Ovary (tissue), 10 donors: ENCODE data around the gene RNF186. TPM values are rescaled to one million over a fixed set of nuclear protein-coding genes. Genes with fewer than 3 reads are reported as not detected.

Experiments used
- DNase-seq, 5 donors: peaks; one replicate each; pipeline ENCODE4 v3.0.0-alpha.2; 2019 to 2020
- H3K27ac ChIP-seq, 2 donors: fragments of 200-600 bp; one replicate each; pipeline versions ENCODE4 v1.5.1 to v1.8.0; 2019 to 2022
- H3K27me3 ChIP-seq: fragments of 200-600 bp; one replicate; pipeline ENCODE4 v1.8.0; 2022
- H3K36me3 ChIP-seq: fragments of 200-600 bp; sonication (generic); one replicate; pipeline ENCODE4 v1.5.1; 2019
- H3K4me1 ChIP-seq: one replicate; pipeline ENCODE4 v1.8.1; 2013; ENCODE audit warnings: mild to moderate bottlenecking, moderate library complexity; ENCODE audit not compliant: insufficient read depth
- H3K4me3 ChIP-seq: fragments of 200-600 bp; sonication (generic); one replicate; pipeline ENCODE4 v1.5.1; 2017
- H3K9me3 ChIP-seq, 2 donors: fragments of 200-600 bp in 1 of 2; sonication (generic) in 1 of 2; one replicate each; pipeline versions ENCODE4 v1.5.1 to v1.8.1; 2013 to 2019; ENCODE audit warnings: mild to moderate bottlenecking in 1 of 2, moderate library complexity in 1 of 2
- CTCF ChIP-seq, 3 donors: fragments of 450-650 bp in 2 of 3; fragments of 200-600 bp in 1 of 3; IDR thresholded peaks; one replicate each; pipeline versions ENCODE4 v1.5.1 to v1.8.0; 2016 to 2022; ENCODE audit warnings: antibody characterized with exemption in 3 of 3, mild to moderate bottlenecking in 1 of 3
- EP300 ChIP-seq: sonication (generic); formaldehyde crosslinking; IDR thresholded peaks from one replicate; pipeline ENCODE4 v1.6.1; 2017; ENCODE audit warnings: antibody characterized with exemption
- POLR2A ChIP-seq: fragments of 450-650 bp; IDR thresholded peaks from one replicate; pipeline ENCODE4 v1.6.1; 2017; ENCODE audit warnings: antibody characterized with exemption, mild to moderate bottlenecking, moderate library complexity
- WGBS, 3 donors: extraction: QIAGEN DNeasy Blood & Tissue Kit in 1 of 3; methylation state at CpG; one replicate each; pipeline versions ENCODE4 v1.1.5 to v1.1.7; 2013 to 2017; 5-methylcytosine and 5-hydroxymethylcytosine counted together
- intact Hi-C, 4 donors: fragments of 100-400 bp; cut with DNase I; formaldehyde crosslinking; loops; one replicate each; pipeline versions ENCODE4 v1.11.0 to v1.15.1; 2022 to 2023
- long read RNA-seq, 3 donors: library from polyadenylated mRNA in 2 of 3; unstranded in 2 of 3; transcript quantifications; one replicate each; pipeline ENCODE4 v2.0.0 and lab custom pipeline, GENCODE V29; 2021 to 2026
- polyA plus RNA-seq, 2 donors: library from polyadenylated mRNA; stranded (reverse); fragments of 200-250 nt in 1 of 2; fragments of 350-450 nt in 1 of 2; fragmentation: Illumina TruSeq in 1 of 2; extraction: RNeasy Lipid Tissue Mini Kit (QIAGEN cat#74804) in 1 of 2; gene quantifications; one replicate each; pipeline ENCODE4 v1.2.3, GENCODE V29; 2013 to 2014
- total RNA-seq, 7 donors: library from RNA; depleted of rRNA in 2 of 7; stranded (reverse); fragments of >200 nt in 2 of 7; fragmentation: NEBNext Ultra II Directional in 3 of 7; extraction: Animal tissue kit (Norgen Biotek cat#: 25700) in 3 of 7; gene quantifications; one replicate each; pipeline versions ENCODE4 v1.1.0 to v1.2.4, GENCODE V29; 2016 to 2023
- donor health status: DM: no; HTN: no; CAD: no; lungs with moderate emphysema.
- donor health status: DM: no; HTN: no; CAD: no.
- donor health status: Bipolar disorder and iron deficiency.
- donor health status: DM: yes; HTN: yes; CAD: no.
- donor health status: DM: no; HTN: no; CAD: no.
- donor health status: DM: yes; HTN: yes; CAD: no.

RNF186 gene
- 1 to 10 TPM in 1 of 7 donors, under 1 TPM in 3, not detected in 3; 0.28 to 1.4 (median 0.47) TPM for total RNA-seq
- polyA plus RNA-seq: under 1 TPM in 1 of 2 donors, not detected in 1; 0.11 TPM
- long read RNA-seq, donor 1, partial matches to known transcripts: 0 of 1 reads
- long read RNA-seq, donor 1, other reads (novel, unspliced or antisense): 1 of 1 reads
- long read RNA-seq, donor 2, partial matches to known transcripts: 0 of 1 reads
- long read RNA-seq, donor 2, other reads (novel, unspliced or antisense): 0 of 1 reads
- long read RNA-seq, donor 3: 0 reads

GRCh38 chr1:19814681-19815503 is at the start of gene RNF186:
TSS of gene RNF186 (minus strand) at chr1:19815283. CDS start at chr1:19815101, 182 bp downstream.
- intact Hi-C loops: no loop called here

GRCh38 chr1:19864570-19865160 is 49.6 kb upstream of the RNF186 start:
- TF ChIP-seq POLR2A (no peak), CTCF (IDR thresholded peaks at IDR 0.05) (no peak), EP300 (no peak)
- no peak overlapping the region for H3K27ac ChIP-seq
- 26 to 44% (median 31%) methylated on average over 1 of the region's 1 CpG for WGBS, 3 donors

More at GRCh38 chr1:19814681-19815503, at the start of gene RNF186:
- Histone ChIP-seq H3K36me3 (no peaks in the 10 kb centered on the region), H3K9me3 (no peaks in the 10 kb centered on the region), H3K4me1 (no peaks in the 10 kb centered on the region), H3K27me3 (no peaks in the 10 kb centered on the region), H3K27ac (no peak within 1 kb of the TSS), H3K4me3 (no peak within 1 kb of the TSS)
- TF ChIP-seq EP300 (no peak), POLR2A (no peak), CTCF (IDR thresholded peaks at IDR 0.05) (no peak)
- WGBS, 3 donors: 71 to 78% (median 72%) methylated on average over 14 to 22 of the region's 22 CpGs
- DNase-seq: no peak

GRCh38 chr1:19862944-19863343 is 47.9 kb upstream of the RNF186 start:
- TF ChIP-seq EP300: no peak
- intact Hi-C loops: no loop called here
- DNase-seq: no peak
- Histone ChIP-seq H3K27ac (no peak overlapping the region), H3K36me3 (no peaks in the 10 kb centered on the region), H3K9me3 (no peaks in the 10 kb centered on the region), H3K4me1 (no peaks in the 10 kb centered on the region), H3K27me3 (no peaks in the 10 kb centered on the region), H3K4me3 (no peak overlapping the region)
- WGBS, 3 donors: 86 to 91% (median 89%) methylated on average over 3 of the region's 3 CpGs

More at GRCh38 chr1:19864570-19865160, 49.6 kb upstream of the RNF186 start:
- intact Hi-C loops: no loop called here
- Histone ChIP-seq H3K4me1 (no peaks in the 10 kb centered on the region), H3K27me3 (no peaks in the 10 kb centered on the region), H3K36me3 (no peaks in the 10 kb centered on the region), H3K4me3 (no peak overlapping the region), H3K9me3 (no peaks in the 10 kb centered on the region)
- DNase-seq: no peak

GRCh38 chr1:19861842-19862530 is 46.9 kb upstream of the RNF186 start:
- no peak overlapping the region for H3K4me3 ChIP-seq
- no peak for TF ChIP-seq EP300
- TF ChIP-seq POLR2A: no peak
- no peak for TF ChIP-seq CTCF (IDR thresholded peaks at IDR 0.05)
- H3K4me1 ChIP-seq: no peaks in the 10 kb centered on the region
- WGBS, 3 donors: 73 to 85% (median 83%) methylated on average over 1 of the region's 1 CpG
- DNase-seq: no peak
- intact Hi-C loops: no loop called here
- no peak overlapping the region for H3K27ac ChIP-seq
- no peaks in the 10 kb centered on the region for H3K27me3 ChIP-seq
- H3K36me3 ChIP-seq: no peaks in the 10 kb centered on the region
- no peaks in the 10 kb centered on the region for H3K9me3 ChIP-seq
